ENCODE results near the gene SEMA6B.
"Not testable (repeated sequence)": the region's sequence is repeated elsewhere in the genome, so short reads cannot be mapped to it uniquely, and the experiment has no call there.

The SEMA6B gene

GRCh38 chr19:4547303-4548237, 11.9 kb downstream of the SEMA6B start:
- DNase-seq (ENCODE audit: low spot score), result no peak

GRCh38 chr19:4543842-4544647, 15.4 kb downstream of the SEMA6B start:
- no peak for DNase-seq (ENCODE audit: low spot score)

- no peak for DNase-seq (ENCODE audit: low spot score)
Observed at GRCh38 chr19:4542896-4543841, 16.3 kb downstream of the SEMA6B start.

- not testable (repeated sequence) for DNase-seq (ENCODE audit: low spot score)
Observed at GRCh38 chr19:4541806-4542145, 17.7 kb downstream of the SEMA6B start.

GRCh38 chr19:4541114-4541805, 18.2 kb downstream of the SEMA6B start:
- no peak for DNase-seq (ENCODE audit: low spot score)

- DNase-seq (ENCODE audit: low spot score), result no peak
Observed at GRCh38 chr19:4539693-4540581, 19.5 kb downstream of the SEMA6B start, which contains the start of gene LRG1. Gene LRG1, minus strand, starts transcription at chr19:4540036. Its CDS starts 23 bp downstream, at chr19:4540013.

GRCh38 chr19:4539169-4539692, 20.3 kb downstream of the SEMA6B start:
- DNase-seq (ENCODE audit: low spot score), result no peak

GRCh38 chr19:4538601-4538954, 20.9 kb downstream of the SEMA6B start:
- no peak for DNase-seq (ENCODE audit: low spot score)

- DNase-seq (ENCODE audit: low spot score), result no peak
Observed at GRCh38 chr19:4537953-4538600, 21.4 kb downstream of the SEMA6B start.

- no peak for DNase-seq (ENCODE audit: low spot score)
Observed at GRCh38 chr19:4536798-4537197, 22.7 kb downstream of the SEMA6B start.

- DNase-seq (ENCODE audit: low spot score), result peak; percentile 66
Observed at GRCh38 chr19:4534836-4535658, 24.4 kb downstream of the SEMA6B start, which contains the start of gene PLIN5. Gene PLIN5, minus strand, starts transcription at chr19:4535224. Its CDS starts 1,150 bp downstream, at chr19:4534074.

GRCh38 chr19:4533835-4534424, 25.6 kb downstream of the SEMA6B start:
- DNase-seq (ENCODE audit: low spot score), result no peak

GRCh38 chr19:4533334-4533733, 26.1 kb downstream of the SEMA6B start:
- no peak for DNase-seq (ENCODE audit: low spot score)

GRCh38 chr19:4531562-4532165, 27.8 kb downstream of the SEMA6B start:
- DNase-seq (ENCODE audit: low spot score), result no peak

- no peak for DNase-seq (ENCODE audit: low spot score)
Observed at GRCh38 chr19:4529924-4530522, 29.5 kb downstream of the SEMA6B start.

GRCh38 chr19:4528843-4529242, 30.6 kb downstream of the SEMA6B start:
- DNase-seq (ENCODE audit: low spot score), result no peak

GRCh38 chr19:4527377-4527776, 32.1 kb downstream of the SEMA6B start:
- not testable (repeated sequence) for DNase-seq (ENCODE audit: low spot score)

Measured in AG08395 (cell line).